ENCODE measurements around the gene BICD1. TPM values are rescaled to one million over a fixed set of nuclear protein-coding genes. Genes with fewer than 3 reads are reported as not detected.
A peak's percentile ranks its signal among the peaks of the same experiment; 100 is the strongest.

Gene BICD1
- total and polyA plus RNA-seq, 2 experiments from 2014 or later = 59.3 to 83.6 TPM

DNA sequence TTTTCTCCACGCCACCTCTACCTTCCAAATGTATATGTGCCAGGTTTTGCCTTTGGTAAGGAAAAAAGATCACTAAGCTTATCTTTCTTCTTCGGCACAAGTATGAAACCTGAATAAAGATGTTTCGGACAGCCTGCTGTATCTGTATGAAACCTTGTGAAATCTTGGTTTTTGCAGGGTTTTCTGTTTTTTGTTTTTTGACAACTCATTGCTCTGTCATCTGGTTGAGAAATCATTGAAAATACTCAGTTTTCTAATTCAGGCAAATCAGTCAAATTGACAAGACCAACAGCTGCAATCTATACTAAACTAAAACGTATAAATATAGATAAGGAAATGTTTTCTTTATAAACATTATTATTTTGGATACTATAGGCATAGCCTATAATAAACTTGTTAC, 229.6 kb downstream of the BICD1 start (continued):
- TF ChIP-seq CREB1 (CRISPR knock-in tag; IDR thresholded peaks at IDR 0.05; ENCODE audit: low read depth) = no peak
- TF ChIP-seq, protein P1, sequence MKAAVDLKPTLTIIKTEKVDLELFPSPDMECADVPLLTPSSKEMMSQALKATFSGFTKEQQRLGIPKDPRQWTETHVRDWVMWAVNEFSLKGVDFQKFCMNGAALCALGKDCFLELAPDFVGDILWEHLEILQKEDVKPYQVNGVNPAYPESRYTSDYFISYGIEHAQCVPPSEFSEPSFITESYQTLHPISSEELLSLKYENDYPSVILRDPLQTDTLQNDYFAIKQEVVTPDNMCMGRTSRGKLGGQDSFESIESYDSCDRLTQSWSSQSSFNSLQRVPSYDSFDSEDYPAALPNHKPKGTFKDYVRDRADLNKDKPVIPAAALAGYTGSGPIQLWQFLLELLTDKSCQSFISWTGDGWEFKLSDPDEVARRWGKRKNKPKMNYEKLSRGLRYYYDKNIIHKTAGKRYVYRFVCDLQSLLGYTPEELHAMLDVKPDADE (IDR thresholded peaks at IDR 0.05) = no peak

DNA sequence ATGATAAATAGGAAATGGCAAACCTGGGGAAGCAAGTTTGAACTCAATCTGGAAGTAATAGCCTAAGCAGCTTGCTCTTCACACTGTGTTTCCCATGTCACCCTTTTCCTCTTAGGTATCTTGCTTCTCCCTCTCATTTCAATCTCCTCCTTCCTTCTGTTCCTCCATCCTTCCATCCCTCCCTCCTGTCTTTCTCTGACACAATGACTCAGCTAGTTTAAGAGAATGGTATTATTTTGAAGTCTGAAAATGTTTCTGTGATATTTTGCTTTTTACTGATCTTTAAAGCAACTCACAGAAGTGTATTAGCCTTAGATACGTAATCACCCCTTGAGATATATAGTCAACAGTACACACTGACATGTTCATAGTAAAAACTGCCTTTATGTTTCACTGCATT, 236.8 kb downstream of the BICD1 start:
- H3K27me3 ChIP-seq (ENCODE audit: insufficient read depth) = no peaks in the 10 kb centered on the region
- H3K9me2 ChIP-seq (ENCODE audit: insufficient read depth) = no peaks in the 10 kb centered on the region
- Mint-ChIP-seq H3K36me3 (ENCODE audit: low read depth) (0 out of 3 replicates have a peak, but pooled peaks cover 5% of the 10 kb centered on the region), H3K27me3 (ENCODE audit: insufficient read depth, low read depth, poor library complexity) (peaks cover 2% of the 10 kb centered on the region), H3K9me3 (no peaks in the 10 kb centered on the region), H3K4me3 (no peak overlapping the region), H3K27ac (peak overlapping the region; percentile 40; the same call in 1 of the 2 replicates), H3K4me1 (peaks cover 14% of the 10 kb centered on the region)
- H3K4me2 ChIP-seq = no peak overlapping the region
- no peak overlapping the region for H3K4me3 ChIP-seq
- no peak for DNase-seq (ENCODE audit: low spot score)
- 0 out of 2 replicates have a peak, but pooled peaks cover 4% of the 10 kb centered on the region for H3K36me3 ChIP-seq (ENCODE audit: insufficient read depth)
- no peaks in the 10 kb centered on the region for H4K20me1 ChIP-seq (replicated peaks; ENCODE audit: insufficient read depth)
- no peak overlapping the region for H2AFZ ChIP-seq
- ATAC-seq = no peak
- H3K27ac ChIP-seq (ENCODE audit: low read depth) = peak overlapping the region; percentile 23; the same call in 1 of the 2 replicates
- peaks cover under 1% of the 10 kb centered on the region for H3K4me1 ChIP-seq (ENCODE audit: insufficient read depth)
- TF ChIP-seq STAT1 (IDR thresholded peaks at IDR 0.05; ENCODE audit: unreplicated experiment) (no peak), EZH2 (IDR thresholded peaks at IDR 0.05; ENCODE audit: low read depth, unreplicated experiment) (no peak), CREB1 (CRISPR knock-in tag; IDR thresholded peaks at IDR 0.05; ENCODE audit: low read depth) (no peak), NANOG (IDR thresholded peaks at IDR 0.05; ENCODE audit: borderline replicate concordance) (no peak)
- TF ChIP-seq, protein P1 (IDR thresholded peaks at IDR 0.05) = no peak
- no peaks in the 10 kb centered on the region for H3K79me2 ChIP-seq (replicated peaks; ENCODE audit: insufficient read depth)
- H3F3A ChIP-seq (replicated peaks; ENCODE audit: low read depth) = peaks cover 9% of the 10 kb centered on the region; the same call in 1 of the 2 replicates

DNA sequence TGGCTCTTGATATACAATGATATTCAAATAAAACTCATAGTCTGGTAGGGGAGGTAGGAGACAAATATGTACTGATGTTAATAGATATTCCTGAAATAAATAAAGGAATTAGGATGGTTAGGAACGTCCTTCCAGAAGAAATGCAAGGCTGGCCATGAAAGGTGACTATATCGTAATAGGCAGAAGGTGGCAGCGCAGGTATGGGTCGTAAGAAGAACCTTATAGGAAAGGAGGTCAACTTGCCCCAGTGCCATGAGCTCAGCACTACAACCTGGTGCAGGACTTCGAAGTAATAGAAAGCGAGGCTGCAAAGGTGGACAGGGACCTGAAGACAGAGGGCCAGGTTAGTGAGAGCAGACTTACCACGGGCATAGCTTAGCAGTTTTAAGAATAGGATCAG, 237.4 kb downstream of the BICD1 start:
- Histone ChIP-seq H2AFZ (no peak overlapping the region), H3K4me2 (no peak overlapping the region), H3K79me2 (replicated peaks; ENCODE audit: insufficient read depth) (no peaks in the 10 kb centered on the region), H3K4me3 (no peak overlapping the region), H3K4me1 (ENCODE audit: insufficient read depth) (no peaks in the 10 kb centered on the region; the same call in 1 of the 2 replicates), H4K20me1 (replicated peaks; ENCODE audit: insufficient read depth) (no peaks in the 10 kb centered on the region), H3K36me3 (ENCODE audit: insufficient read depth) (0 out of 2 replicates have a peak, but pooled peaks cover 4% of the 10 kb centered on the region), H3K9me2 (ENCODE audit: insufficient read depth) (no peaks in the 10 kb centered on the region), H3K27ac (ENCODE audit: low read depth) (no peak overlapping the region), H3K27me3 (ENCODE audit: insufficient read depth) (no peaks in the 10 kb centered on the region), H3F3A (replicated peaks; ENCODE audit: low read depth) (peaks cover 12% of the 10 kb centered on the region; the same call in 1 of the 2 replicates)
- Mint-ChIP-seq H3K27me3 (ENCODE audit: insufficient read depth, low read depth, poor library complexity) (peaks cover 2% of the 10 kb centered on the region), H3K27ac (peak overlapping the region; percentile 21; the same call in 1 of the 2 replicates), H3K36me3 (ENCODE audit: low read depth) (no peaks in the 10 kb centered on the region), H3K4me3 (no peak overlapping the region), H3K4me1 (peaks cover 9% of the 10 kb centered on the region), H3K9me3 (no peaks in the 10 kb centered on the region)
- DNase-seq (ENCODE audit: low spot score) (peak; percentile 68), ATAC-seq (peak; percentile 88)
- TF ChIP-seq JUNB (IDR thresholded peaks at IDR 0.05; ENCODE audit: unreplicated experiment) = no peak
- TF ChIP-seq, protein P2, sequence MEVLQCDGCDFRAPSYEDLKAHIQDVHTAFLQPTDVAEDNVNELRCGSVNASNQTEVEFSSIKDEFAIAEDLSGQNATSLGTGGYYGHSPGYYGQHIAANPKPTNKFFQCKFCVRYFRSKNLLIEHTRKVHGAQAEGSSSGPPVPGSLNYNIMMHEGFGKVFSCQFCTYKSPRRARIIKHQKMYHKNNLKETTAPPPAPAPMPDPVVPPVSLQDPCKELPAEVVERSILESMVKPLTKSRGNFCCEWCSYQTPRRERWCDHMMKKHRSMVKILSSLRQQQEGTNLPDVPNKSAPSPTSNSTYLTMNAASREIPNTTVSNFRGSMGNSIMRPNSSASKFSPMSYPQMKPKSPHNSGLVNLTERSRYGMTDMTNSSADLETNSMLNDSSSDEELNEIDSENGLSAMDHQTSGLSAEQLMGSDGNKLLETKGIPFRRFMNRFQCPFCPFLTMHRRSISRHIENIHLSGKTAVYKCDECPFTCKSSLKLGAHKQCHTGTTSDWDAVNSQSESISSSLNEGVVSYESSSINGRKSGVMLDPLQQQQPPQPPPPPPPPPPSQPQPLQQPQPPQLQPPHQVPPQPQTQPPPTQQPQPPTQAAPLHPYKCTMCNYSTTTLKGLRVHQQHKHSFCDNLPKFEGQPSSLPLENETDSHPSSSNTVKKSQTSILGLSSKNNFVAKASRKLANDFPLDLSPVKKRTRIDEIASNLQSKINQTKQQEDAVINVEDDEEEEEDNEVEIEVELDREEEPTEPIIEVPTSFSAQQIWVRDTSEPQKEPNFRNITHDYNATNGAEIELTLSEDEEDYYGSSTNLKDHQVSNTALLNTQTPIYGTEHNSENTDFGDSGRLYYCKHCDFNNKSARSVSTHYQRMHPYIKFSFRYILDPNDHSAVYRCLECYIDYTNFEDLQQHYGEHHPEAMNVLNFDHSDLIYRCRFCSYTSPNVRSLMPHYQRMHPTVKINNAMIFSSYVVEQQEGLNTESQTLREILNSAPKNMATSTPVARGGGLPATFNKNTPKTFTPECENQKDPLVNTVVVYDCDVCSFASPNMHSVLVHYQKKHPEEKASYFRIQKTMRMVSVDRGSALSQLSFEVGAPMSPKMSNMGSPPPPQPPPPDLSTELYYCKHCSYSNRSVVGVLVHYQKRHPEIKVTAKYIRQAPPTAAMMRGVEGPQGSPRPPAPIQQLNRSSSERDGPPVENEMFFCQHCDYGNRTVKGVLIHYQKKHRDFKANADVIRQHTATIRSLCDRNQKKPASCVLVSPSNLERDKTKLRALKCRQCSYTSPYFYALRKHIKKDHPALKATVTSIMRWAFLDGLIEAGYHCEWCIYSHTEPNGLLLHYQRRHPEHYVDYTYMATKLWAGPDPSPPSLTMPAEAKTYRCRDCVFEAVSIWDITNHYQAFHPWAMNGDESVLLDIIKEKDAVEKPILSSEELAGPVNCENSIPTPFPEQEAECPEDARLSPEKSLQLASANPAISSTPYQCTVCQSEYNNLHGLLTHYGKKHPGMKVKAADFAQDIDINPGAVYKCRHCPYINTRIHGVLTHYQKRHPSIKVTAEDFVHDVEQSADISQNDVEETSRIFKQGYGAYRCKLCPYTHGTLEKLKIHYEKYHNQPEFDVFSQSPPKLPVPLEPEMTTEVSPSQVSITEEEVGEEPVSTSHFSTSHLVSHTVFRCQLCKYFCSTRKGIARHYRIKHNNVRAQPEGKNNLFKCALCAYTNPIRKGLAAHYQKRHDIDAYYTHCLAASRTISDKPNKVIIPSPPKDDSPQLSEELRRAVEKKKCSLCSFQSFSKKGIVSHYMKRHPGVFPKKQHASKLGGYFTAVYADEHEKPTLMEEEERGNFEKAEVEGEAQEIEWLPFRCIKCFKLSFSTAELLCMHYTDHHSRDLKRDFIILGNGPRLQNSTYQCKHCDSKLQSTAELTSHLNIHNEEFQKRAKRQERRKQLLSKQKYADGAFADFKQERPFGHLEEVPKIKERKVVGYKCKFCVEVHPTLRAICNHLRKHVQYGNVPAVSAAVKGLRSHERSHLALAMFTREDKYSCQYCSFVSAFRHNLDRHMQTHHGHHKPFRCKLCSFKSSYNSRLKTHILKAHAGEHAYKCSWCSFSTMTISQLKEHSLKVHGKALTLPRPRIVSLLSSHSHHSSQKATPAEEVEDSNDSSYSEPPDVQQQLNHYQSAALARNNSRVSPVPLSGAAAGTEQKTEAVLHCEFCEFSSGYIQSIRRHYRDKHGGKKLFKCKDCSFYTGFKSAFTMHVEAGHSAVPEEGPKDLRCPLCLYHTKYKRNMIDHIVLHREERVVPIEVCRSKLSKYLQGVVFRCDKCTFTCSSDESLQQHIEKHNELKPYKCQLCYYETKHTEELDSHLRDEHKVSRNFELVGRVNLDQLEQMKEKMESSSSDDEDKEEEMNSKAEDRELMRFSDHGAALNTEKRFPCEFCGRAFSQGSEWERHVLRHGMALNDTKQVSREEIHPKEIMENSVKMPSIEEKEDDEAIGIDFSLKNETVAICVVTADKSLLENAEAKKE (CRISPR knock-in tag; IDR thresholded peaks at IDR 0.05) = no peak
- TF ChIP-seq, protein P3, sequence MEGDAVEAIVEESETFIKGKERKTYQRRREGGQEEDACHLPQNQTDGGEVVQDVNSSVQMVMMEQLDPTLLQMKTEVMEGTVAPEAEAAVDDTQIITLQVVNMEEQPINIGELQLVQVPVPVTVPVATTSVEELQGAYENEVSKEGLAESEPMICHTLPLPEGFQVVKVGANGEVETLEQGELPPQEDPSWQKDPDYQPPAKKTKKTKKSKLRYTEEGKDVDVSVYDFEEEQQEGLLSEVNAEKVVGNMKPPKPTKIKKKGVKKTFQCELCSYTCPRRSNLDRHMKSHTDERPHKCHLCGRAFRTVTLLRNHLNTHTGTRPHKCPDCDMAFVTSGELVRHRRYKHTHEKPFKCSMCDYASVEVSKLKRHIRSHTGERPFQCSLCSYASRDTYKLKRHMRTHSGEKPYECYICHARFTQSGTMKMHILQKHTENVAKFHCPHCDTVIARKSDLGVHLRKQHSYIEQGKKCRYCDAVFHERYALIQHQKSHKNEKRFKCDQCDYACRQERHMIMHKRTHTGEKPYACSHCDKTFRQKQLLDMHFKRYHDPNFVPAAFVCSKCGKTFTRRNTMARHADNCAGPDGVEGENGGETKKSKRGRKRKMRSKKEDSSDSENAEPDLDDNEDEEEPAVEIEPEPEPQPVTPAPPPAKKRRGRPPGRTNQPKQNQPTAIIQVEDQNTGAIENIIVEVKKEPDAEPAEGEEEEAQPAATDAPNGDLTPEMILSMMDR (conservative IDR thresholded peaks at IDR 0.05; ENCODE audit: low read depth in 2 of 2) = peak; percentile 47 to 71
